Measurements from ENCODE around the gene PTPRN2. TPM values are rescaled to one million over a fixed set of nuclear protein-coding genes. Genes with fewer than 3 reads are reported as not detected.

Gene PTPRN2
- total and polyA plus RNA-seq, 2 donors (not counting 1 experiment from before 2014, with no cell fraction given), result 0.54 to 1.2 TPM

DNA sequence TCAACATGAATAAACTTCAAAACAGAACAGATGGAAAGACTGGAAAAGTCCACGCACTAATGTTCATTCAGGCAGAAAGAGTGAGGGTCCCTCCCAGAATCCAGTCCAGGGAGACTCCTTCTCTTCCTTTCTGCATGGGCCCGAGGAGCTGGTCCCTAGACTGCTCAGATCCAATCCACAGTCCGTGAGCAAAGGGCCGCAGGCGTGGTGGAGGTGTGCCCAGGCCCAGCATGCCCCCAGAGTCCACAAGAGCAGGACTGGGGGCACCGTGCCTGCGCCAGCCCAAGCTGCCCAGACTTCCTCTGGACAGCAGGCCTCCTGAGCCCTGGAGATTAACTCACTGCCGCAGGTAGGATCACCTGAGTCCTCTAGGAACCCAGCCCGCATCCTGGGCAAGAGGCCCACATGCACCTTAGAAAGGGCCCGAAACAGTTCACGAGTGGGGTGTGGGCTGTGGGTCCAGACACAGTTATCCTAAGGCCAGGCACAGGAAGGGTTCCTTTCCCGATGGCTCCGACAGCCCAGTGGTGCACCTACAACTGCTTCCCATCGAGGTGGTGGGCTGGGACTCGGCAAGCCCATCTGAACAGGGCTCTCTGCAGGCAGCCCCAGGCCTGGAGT lies 719.8 kb downstream of the PTPRN2 start:
- Histone ChIP-seq H3K4me3 (replicated peaks in 1 of 4; ENCODE audit: control extremely low read depth in 1 of 4, insufficient read depth in 1 of 4, low read depth in 3 of 4, low read length in 4 of 4) (no peak overlapping the region), H4K20me1 (ENCODE audit: control insufficient read depth, extremely low read depth, insufficient read depth, low read length) (no peaks in the 10 kb centered on the region), H3K9ac (ENCODE audit: insufficient read depth, low read length) (no peak overlapping the region), H3K79me2 (ENCODE audit: control insufficient read depth, insufficient read depth, low read length) (no peaks in the 10 kb centered on the region), H2AFZ (ENCODE audit: low read length) (no peak overlapping the region), H3K9me3 (ENCODE audit: control insufficient read depth, insufficient read depth, low read depth, low read length) (peaks cover 3% of the 10 kb centered on the region), H3K27me3 (ENCODE audit: control insufficient read depth, insufficient read depth, low read length) (no peaks in the 10 kb centered on the region), H3K36me3 (ENCODE audit: control insufficient read depth, insufficient read depth, low read length) (no peaks in the 10 kb centered on the region), H3K4me1 (ENCODE audit: control insufficient read depth, extremely low read depth, insufficient read depth, low read length) (no peaks in the 10 kb centered on the region), H3K4me2 (ENCODE audit: extremely low read depth, insufficient read depth, low read length) (no peak overlapping the region), H3K27ac (ENCODE audit: insufficient read depth, low read length) (no peak overlapping the region)
- DNase-seq (ENCODE audit: low read depth in 2 of 2), result no peak
- TF ChIP-seq, protein P1, sequence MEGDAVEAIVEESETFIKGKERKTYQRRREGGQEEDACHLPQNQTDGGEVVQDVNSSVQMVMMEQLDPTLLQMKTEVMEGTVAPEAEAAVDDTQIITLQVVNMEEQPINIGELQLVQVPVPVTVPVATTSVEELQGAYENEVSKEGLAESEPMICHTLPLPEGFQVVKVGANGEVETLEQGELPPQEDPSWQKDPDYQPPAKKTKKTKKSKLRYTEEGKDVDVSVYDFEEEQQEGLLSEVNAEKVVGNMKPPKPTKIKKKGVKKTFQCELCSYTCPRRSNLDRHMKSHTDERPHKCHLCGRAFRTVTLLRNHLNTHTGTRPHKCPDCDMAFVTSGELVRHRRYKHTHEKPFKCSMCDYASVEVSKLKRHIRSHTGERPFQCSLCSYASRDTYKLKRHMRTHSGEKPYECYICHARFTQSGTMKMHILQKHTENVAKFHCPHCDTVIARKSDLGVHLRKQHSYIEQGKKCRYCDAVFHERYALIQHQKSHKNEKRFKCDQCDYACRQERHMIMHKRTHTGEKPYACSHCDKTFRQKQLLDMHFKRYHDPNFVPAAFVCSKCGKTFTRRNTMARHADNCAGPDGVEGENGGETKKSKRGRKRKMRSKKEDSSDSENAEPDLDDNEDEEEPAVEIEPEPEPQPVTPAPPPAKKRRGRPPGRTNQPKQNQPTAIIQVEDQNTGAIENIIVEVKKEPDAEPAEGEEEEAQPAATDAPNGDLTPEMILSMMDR (conservative IDR thresholded peaks at IDR 0.05 in 1 of 2, IDR thresholded peaks at IDR 0.05 in 1 of 2; ENCODE audit: low read depth in 1 of 2, low read length in 2 of 2), result no peak
- TF ChIP-seq EZH2 (IDR thresholded peaks at IDR 0.05; ENCODE audit: low read length, missing control alignments), result no peak

DNA sequence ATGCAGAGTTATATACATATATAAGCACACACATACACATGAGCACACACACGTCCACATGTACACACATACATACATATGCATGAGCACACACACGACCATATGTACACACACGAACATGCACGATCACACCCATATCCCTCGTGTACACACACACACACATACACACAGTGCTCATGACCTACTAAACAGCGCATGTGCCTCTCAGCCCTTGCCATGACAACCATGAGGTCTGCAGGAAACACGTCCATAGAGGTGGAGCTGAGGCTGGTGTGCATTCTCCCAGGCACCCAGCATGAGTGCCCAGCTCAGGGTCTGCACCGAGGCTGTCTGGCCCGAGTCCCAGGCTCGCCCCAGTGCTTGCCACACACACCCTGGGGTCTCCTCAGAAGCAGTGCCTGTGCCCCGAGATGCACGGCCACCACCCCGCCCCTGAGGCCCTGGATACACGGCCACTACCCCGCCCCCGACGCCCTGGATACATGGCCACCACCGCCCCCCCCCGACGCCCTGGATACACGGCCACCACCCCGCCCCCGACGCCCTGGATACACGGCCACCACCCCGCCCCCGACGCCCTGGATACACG lies 721.2 kb downstream of the PTPRN2 start:
- TF ChIP-seq EZH2 (IDR thresholded peaks at IDR 0.05; ENCODE audit: low read length, missing control alignments), result no peak
- TF ChIP-seq, protein P1 (conservative IDR thresholded peaks at IDR 0.05 in 1 of 2, IDR thresholded peaks at IDR 0.05 in 1 of 2; ENCODE audit: low read depth in 1 of 2, low read length in 2 of 2), result no peak
- no peak overlapping the region for H3K4me3 ChIP-seq (replicated peaks in 1 of 4; ENCODE audit: control extremely low read depth in 1 of 4, insufficient read depth in 1 of 4, low read depth in 3 of 4, low read length in 4 of 4)
- no peak overlapping the region for H2AFZ ChIP-seq (ENCODE audit: low read length)
- no peak overlapping the region for H3K4me2 ChIP-seq (ENCODE audit: extremely low read depth, insufficient read depth, low read length)
- no peaks in the 10 kb centered on the region for H4K20me1 ChIP-seq (ENCODE audit: control insufficient read depth, extremely low read depth, insufficient read depth, low read length)
- H3K9me3 ChIP-seq (ENCODE audit: control insufficient read depth, insufficient read depth, low read depth, low read length), result peaks cover 3% of the 10 kb centered on the region
- no peak overlapping the region for H3K27ac ChIP-seq (ENCODE audit: insufficient read depth, low read length)
- no peaks in the 10 kb centered on the region for H3K27me3 ChIP-seq (ENCODE audit: control insufficient read depth, insufficient read depth, low read length)
- H3K79me2 ChIP-seq (ENCODE audit: control insufficient read depth, insufficient read depth, low read length), result no peaks in the 10 kb centered on the region
- no peak overlapping the region for H3K9ac ChIP-seq (ENCODE audit: insufficient read depth, low read length)
- H3K4me1 ChIP-seq (ENCODE audit: control insufficient read depth, extremely low read depth, insufficient read depth, low read length), result no peaks in the 10 kb centered on the region
- no peak for DNase-seq (ENCODE audit: low read depth in 2 of 2)
- no peaks in the 10 kb centered on the region for H3K36me3 ChIP-seq (ENCODE audit: control insufficient read depth, insufficient read depth, low read length)

GRCh38 chr7:157865351-157866165 lies 722.1 kb downstream of the PTPRN2 start:
- Histone ChIP-seq H3K9ac (ENCODE audit: insufficient read depth, low read length) (no peak overlapping the region), H4K20me1 (ENCODE audit: control insufficient read depth, extremely low read depth, insufficient read depth, low read length) (no peaks in the 10 kb centered on the region), H3K4me1 (ENCODE audit: control insufficient read depth, extremely low read depth, insufficient read depth, low read length) (no peaks in the 10 kb centered on the region), H2AFZ (ENCODE audit: low read length) (no peak overlapping the region), H3K9me3 (ENCODE audit: control insufficient read depth, insufficient read depth, low read depth, low read length) (peaks cover 3% of the 10 kb centered on the region), H3K36me3 (ENCODE audit: control insufficient read depth, insufficient read depth, low read length) (no peaks in the 10 kb centered on the region), H3K27me3 (ENCODE audit: control insufficient read depth, insufficient read depth, low read length) (no peaks in the 10 kb centered on the region), H3K4me2 (ENCODE audit: extremely low read depth, insufficient read depth, low read length) (no peak overlapping the region), H3K4me3 (replicated peaks in 1 of 4; ENCODE audit: control extremely low read depth in 1 of 4, insufficient read depth in 1 of 4, low read depth in 3 of 4, low read length in 4 of 4) (no peak overlapping the region), H3K27ac (ENCODE audit: insufficient read depth, low read length) (no peak overlapping the region), H3K79me2 (ENCODE audit: control insufficient read depth, insufficient read depth, low read length) (no peaks in the 10 kb centered on the region)
- no peak for DNase-seq (ENCODE audit: low read depth in 2 of 2)
- TF ChIP-seq EZH2 (IDR thresholded peaks at IDR 0.05; ENCODE audit: low read length, missing control alignments), result no peak
- TF ChIP-seq, protein P1 (conservative IDR thresholded peaks at IDR 0.05 in 1 of 2, IDR thresholded peaks at IDR 0.05 in 1 of 2; ENCODE audit: low read depth in 1 of 2, low read length in 2 of 2), result no peak

Measured in fibroblast of lung (primary cell).